Left ventricle myocardium inferior (tissue), 1 donor: Measurements from ENCODE around the gene ALOXE3. TPM values are rescaled to one million over a fixed set of nuclear protein-coding genes. Genes with fewer than 3 reads are reported as not detected.

Experiments used
- DNase-seq: peaks from one replicate; pipeline ENCODE4 v3.0.0-alpha.2; 2020
- H3K27ac ChIP-seq: fragments of 200-600 bp; replicated peaks from 2 replicates; pipeline ENCODE4 v1.8.0; 2021
- H3K27me3 ChIP-seq: fragments of 200-600 bp; 2 replicates; pipeline ENCODE4 v1.8.0; 2021; ENCODE audit warnings: low read depth
- H3K36me3 ChIP-seq: fragments of 200-600 bp; 2 replicates; pipeline ENCODE4 v1.8.0; 2021
- H3K4me1 ChIP-seq: fragments of 200-600 bp; 2 replicates; pipeline ENCODE4 v1.8.0; 2021
- H3K4me3 ChIP-seq: fragments of 200-600 bp; 2 replicates; pipeline ENCODE4 v1.8.0; 2021; ENCODE audit warnings: mild to moderate bottlenecking, moderate library complexity
- H3K9me3 ChIP-seq: fragments of 200-600 bp; replicated peaks from 2 replicates; pipeline ENCODE4 v1.8.0; 2021
- intact Hi-C: fragments of 100-400 bp; cut with micrococcal nuclease; formaldehyde crosslinking; loops from one replicate; pipeline ENCODE4 v1.11.0; 2022
- total RNA-seq: library from RNA; stranded (reverse); fragmentation: NEBNext Ultra II Directional; extraction: Animal tissue kit (Norgen Biotek cat#: 25700); gene quantifications from one replicate; pipeline ENCODE4 v1.2.1, GENCODE V29; 2021
- TF ChIP-seq, protein P1 (sequence below): fragments of 200-600 bp; IDR thresholded peaks from 2 replicates; pipeline ENCODE4 v1.8.0; 2021; ENCODE audit warnings: antibody characterized with exemption, mild to moderate bottlenecking, borderline replicate concordance
- donor health status: DM: no; HTN: yes; CAD: no; lungs with severe emphysema.

Gene ALOXE3
- total RNA-seq, 1 donor from 2014 or later: not detected

DNA sequence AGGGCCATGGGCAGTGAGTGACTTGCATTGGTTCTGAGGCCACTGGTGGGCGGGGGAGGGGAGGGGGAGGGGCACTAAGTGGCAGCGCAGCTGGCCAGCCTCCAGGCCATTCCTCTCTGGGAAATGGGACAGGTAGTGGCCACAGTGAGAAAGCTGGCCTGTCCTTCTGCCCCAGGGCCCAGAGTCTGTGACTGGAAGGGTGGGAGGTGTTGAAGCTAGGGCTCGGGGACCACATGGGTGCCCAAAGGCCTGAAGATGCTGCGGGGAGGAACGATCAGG is 30.4 kb downstream of the ALOXE3 start:
- no peak for DNase-seq
- no peak overlapping the region for H3K27ac ChIP-seq
- intact Hi-C loops: no loop called here
- TF ChIP-seq, protein P1, sequence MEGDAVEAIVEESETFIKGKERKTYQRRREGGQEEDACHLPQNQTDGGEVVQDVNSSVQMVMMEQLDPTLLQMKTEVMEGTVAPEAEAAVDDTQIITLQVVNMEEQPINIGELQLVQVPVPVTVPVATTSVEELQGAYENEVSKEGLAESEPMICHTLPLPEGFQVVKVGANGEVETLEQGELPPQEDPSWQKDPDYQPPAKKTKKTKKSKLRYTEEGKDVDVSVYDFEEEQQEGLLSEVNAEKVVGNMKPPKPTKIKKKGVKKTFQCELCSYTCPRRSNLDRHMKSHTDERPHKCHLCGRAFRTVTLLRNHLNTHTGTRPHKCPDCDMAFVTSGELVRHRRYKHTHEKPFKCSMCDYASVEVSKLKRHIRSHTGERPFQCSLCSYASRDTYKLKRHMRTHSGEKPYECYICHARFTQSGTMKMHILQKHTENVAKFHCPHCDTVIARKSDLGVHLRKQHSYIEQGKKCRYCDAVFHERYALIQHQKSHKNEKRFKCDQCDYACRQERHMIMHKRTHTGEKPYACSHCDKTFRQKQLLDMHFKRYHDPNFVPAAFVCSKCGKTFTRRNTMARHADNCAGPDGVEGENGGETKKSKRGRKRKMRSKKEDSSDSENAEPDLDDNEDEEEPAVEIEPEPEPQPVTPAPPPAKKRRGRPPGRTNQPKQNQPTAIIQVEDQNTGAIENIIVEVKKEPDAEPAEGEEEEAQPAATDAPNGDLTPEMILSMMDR: no peak
- peaks cover 98% of the 10 kb centered on the region for H3K27me3 ChIP-seq
- no peaks in the 10 kb centered on the region for H3K4me1 ChIP-seq
- no peak overlapping the region for H3K4me3 ChIP-seq
- no peaks in the 10 kb centered on the region for H3K9me3 ChIP-seq
- H3K36me3 ChIP-seq: no peaks in the 10 kb centered on the region

DNA sequence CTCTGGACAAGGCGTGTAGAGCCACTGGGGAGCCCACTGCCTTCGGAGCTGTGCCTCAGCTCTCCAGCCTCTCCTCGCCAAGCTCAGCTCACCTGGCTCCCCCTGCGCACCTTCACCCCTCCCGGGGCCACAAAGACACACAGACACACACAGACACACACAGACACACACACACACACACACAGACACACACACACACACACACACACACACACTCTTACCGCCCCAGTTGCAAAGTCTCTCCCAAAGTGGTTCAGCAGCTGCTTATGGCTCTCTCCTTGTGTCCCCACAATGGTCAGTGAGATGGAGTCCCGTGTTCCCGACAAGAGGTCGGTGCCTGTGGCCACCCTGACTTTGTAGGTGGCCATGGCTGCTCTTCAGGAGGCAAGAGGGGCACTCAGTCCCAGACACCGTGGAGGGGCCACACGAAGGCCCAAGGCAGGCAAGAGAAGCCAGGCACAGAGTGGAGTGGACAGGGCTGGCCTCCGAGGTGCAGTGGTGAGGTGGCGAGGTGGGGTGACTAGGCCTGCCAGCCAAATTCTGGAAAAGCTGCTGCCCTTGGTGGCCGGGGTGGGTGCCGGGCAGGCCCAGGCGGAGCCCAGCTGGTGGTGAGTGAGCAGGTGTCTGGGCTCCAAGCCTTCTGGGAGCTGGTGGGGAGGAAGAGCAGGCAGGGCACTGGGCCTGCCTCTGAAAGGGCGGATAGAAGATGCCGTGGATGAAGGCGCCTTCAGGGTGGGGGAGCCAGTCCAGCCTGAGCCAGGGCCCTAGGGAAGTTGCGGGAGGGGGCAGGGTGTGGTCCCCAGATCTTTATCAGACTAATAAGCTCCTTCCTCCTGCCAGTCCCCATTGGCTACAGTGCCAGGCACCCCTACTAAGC is 31.0 kb downstream of the ALOXE3 start, which contains the start of gene ALOX12B:
ALOX12B (minus strand) TSS at position 642 of the 877 bp plus-strand sequence; CDS start at position 368, 274 bp downstream.
- H3K4me1 ChIP-seq: no peaks in the 10 kb centered on the region
- H3K9me3 ChIP-seq: no peaks in the 10 kb centered on the region
- H3K27ac ChIP-seq: no peak within 1 kb of the TSS
- intact Hi-C loops: no loop called here
- H3K4me3 ChIP-seq: no peak within 1 kb of the TSS
- no peaks in the 10 kb centered on the region for H3K36me3 ChIP-seq
- no peak for DNase-seq
- TF ChIP-seq, protein P1: no peak
- H3K27me3 ChIP-seq: peaks cover 98% of the 10 kb centered on the region

DNA sequence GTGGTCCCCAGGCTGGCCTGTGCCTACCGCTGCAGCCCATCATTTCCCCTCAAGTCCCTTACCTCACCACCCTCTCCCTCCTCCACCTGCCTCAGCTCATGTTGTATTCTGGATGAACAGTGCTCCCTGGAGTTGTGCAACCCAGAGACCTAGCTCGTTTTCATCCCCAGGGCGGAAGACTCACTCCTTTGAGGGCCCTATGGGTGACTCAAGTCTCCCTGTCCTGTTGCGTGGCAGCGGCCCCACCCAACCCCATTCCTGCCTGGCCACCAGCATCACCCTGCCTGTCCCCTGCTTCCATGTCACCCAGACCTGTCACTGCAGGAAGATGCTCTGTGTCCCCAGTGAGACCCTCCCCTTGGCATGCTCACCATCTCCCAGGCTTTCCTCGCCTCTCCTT is 34.1 kb downstream of the ALOXE3 start:
- Histone ChIP-seq H3K27me3 (peaks cover 96% of the 10 kb centered on the region), H3K9me3 (no peaks in the 10 kb centered on the region), H3K36me3 (no peaks in the 10 kb centered on the region), H3K27ac (no peak overlapping the region), H3K4me1 (peaks cover 16% of the 10 kb centered on the region), H3K4me3 (no peak overlapping the region)
- intact Hi-C loops: no loop called here
- DNase-seq: no peak
- TF ChIP-seq, protein P1: no peak

DNA sequence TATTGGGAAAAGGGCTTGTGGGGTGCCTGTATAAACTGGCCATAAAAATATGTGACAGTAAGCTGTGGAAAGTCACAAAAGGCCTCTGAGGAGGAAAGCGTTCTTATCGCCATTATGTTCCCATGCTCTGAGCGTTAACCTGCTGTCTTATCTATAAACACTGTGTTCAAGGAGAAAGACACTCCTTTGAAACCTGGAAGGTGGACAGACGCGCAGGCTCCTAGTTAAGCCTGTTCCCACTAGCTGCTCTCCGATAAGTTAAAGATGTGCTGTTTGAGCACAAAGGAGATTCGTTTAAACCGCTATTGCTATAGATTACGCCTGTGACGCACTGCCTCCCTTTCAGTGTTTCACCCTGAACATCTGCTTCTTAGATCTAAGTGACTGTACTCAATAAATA is 36.0 kb downstream of the ALOXE3 start:
- intact Hi-C loops: no loop called here
- Histone ChIP-seq H3K36me3 (no peaks in the 10 kb centered on the region), H3K27ac (no peak overlapping the region), H3K9me3 (no peaks in the 10 kb centered on the region), H3K4me3 (no peak overlapping the region), H3K27me3 (peaks cover 96% of the 10 kb centered on the region), H3K4me1 (peaks cover 19% of the 10 kb centered on the region)
- TF ChIP-seq, protein P1: no peak
- DNase-seq: no peak

DNA sequence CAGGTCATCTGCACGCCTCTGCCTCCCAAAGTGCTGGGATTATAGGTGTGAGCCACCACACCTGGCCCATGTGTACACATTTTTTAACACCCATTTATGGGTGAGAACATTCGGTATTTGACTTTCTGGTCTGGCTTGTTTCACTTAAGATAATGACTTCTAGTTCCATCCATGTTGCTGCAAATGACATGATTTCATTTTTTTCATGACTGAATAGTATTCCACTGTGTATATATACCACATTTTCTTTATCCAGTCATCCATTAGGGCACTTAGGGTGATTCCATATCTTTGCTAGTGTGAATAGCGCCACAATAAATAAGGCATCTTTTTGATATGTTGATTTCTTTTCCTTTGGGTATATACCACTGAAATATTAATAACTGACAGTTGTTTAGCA is 36.4 kb downstream of the ALOXE3 start:
- intact Hi-C loops: no loop called here
- Histone ChIP-seq H3K9me3 (no peaks in the 10 kb centered on the region), H3K4me3 (no peak overlapping the region), H3K27ac (no peak overlapping the region), H3K27me3 (peaks cover 98% of the 10 kb centered on the region), H3K4me1 (peaks cover 19% of the 10 kb centered on the region), H3K36me3 (no peaks in the 10 kb centered on the region)
- no peak for DNase-seq
- TF ChIP-seq, protein P1: no peak
